GM10248 (cell line): ENCODE measurements around the gene LRGUK.

Experiments
- CTCF ChIA-PET: fragments of 300-600 bp; sonication (Branson Sonifier 250); formaldehyde crosslinking; extraction: SDS; loops from one replicate; lab custom pipeline; 2021; ENCODE audit warnings: antibody characterized with exemption; lab: Yijun Ruan, JAX
- POLR2A ChIA-PET: fragments of 350-650 bp; sonication (Branson Sonifier 250); formaldehyde crosslinking; extraction: SDS; loops from one replicate; lab custom pipeline; 2020; ENCODE audit warnings: antibody characterized with exemption; lab: Yijun Ruan, JAX
- DNase-seq: peaks from one replicate; pipeline ENCODE4 v3.0.0; 2012; ENCODE audit errors: extremely low spot score
- TF ChIP-seq, protein P1 (sequence below): IDR thresholded peaks from 2 replicates; pipeline ENCODE4 v1.5.1; 2012; ENCODE audit warnings: mild to moderate bottlenecking, low read depth; ENCODE audit errors: extremely low read depth, missing control alignments, control extremely low read depth

The LRGUK gene

DNA sequence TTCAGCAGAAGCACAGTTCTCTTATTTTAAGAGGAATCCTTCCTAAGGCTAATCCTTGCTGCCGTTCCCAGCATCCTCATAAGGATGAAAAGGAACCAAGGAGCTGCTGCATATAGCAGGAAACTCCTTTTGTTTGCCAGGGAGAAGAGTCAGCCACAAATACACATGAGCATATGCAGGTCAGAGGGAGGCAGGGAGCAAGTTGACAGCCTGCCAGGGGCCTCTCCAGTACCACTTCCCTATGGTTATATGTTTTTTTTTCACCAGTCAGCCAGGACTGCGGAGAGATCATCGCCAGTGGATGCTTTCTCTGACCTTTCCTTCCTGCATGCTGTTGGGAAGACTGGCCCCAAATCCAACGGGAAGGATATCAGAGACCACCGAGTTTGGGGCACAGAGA is 149.8 kb downstream of the LRGUK start:
- no peak for DNase-seq
- TF ChIP-seq, protein P1, sequence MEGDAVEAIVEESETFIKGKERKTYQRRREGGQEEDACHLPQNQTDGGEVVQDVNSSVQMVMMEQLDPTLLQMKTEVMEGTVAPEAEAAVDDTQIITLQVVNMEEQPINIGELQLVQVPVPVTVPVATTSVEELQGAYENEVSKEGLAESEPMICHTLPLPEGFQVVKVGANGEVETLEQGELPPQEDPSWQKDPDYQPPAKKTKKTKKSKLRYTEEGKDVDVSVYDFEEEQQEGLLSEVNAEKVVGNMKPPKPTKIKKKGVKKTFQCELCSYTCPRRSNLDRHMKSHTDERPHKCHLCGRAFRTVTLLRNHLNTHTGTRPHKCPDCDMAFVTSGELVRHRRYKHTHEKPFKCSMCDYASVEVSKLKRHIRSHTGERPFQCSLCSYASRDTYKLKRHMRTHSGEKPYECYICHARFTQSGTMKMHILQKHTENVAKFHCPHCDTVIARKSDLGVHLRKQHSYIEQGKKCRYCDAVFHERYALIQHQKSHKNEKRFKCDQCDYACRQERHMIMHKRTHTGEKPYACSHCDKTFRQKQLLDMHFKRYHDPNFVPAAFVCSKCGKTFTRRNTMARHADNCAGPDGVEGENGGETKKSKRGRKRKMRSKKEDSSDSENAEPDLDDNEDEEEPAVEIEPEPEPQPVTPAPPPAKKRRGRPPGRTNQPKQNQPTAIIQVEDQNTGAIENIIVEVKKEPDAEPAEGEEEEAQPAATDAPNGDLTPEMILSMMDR = no peak
- CTCF ChIA-PET = no interaction called here
- POLR2A ChIA-PET = no interaction called here

DNA sequence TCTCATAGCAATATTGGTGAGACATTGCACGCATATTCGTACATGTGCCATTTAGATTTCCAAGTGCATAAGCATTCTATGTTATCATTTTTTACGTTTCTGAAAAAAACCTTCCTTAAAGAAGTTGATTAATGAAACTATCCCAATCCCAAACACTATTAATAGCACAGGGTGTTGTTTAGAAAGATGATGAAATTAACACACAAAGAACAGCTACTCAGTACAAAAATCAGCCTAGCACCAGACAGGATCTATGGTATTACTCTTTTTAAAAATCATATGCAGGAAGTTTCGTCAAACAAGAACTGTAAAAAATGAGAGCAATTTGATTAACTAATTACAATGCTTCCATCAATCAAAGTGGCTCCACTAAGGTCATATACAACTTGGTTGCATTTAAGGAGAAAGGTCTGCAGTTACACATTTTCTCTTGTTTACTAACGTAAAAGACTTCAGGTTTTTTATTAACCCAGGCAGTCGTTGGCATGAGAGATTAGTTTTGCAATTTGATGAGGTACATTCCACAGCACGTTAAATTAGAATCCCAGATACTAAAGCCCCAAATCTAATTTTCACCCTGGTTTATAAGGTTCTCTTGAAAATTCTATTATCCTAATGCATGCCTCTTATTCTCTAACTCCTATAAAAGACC is 151.5 kb downstream of the LRGUK start:
- DNase-seq = no peak
- CTCF ChIA-PET = interaction anchor here (0.9 to 1.7 kb wide), 2 partner anchors 11 to 37 kb away, joined by 3 read pairs; no protein-coding TSS in a partner anchor
- TF ChIP-seq, protein P1 = no peak
- POLR2A ChIA-PET = no interaction called here

DNA sequence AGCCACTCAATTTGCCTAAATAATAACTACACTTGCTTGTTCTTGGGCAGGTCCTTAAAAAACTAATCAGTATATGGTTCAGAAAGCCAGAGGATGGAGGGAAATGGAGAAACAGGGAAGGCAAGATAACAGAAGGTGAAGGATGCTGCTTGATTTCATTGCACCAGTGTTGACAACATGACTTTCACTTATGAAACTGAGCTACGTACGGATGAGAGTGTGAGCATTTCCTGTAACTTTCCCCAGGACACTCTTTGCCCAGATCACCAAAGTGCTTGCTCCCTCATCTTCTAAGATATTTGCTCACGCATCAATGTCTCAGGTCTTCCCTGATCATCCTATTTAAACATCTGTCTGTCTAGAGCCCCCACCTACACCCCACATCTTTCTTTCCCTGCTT is 152.2 kb downstream of the LRGUK start:
- POLR2A ChIA-PET = no interaction called here
- no peak for DNase-seq
- TF ChIP-seq, protein P1 = no peak
- CTCF ChIA-PET = interaction anchor here (0.9 to 1.7 kb wide), 2 partner anchors 10 to 36 kb away, joined by 3 read pairs; no protein-coding TSS in a partner anchor

DNA sequence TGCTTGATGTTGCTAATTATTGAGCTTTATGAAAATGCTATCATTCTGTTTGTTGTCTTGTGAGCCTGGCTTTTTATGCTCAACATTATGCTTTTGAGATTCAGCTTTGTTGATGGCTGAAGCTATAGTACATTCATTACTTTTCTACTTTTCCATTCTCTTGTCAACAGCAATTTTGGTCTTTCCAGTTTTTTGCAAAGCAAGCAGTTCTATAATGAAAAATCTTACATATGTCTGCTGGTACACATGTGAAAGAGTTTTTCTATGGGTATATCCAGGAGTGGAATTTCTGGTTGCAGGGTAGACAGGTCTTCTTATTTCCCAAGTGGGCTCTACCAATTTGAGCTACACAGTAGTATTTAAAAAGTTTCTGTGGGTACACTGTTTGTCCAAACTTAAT is 152.8 kb downstream of the LRGUK start:
- TF ChIP-seq, protein P1 = no peak
- no peak for DNase-seq
- POLR2A ChIA-PET = no interaction called here
- CTCF ChIA-PET = no interaction called here

DNA sequence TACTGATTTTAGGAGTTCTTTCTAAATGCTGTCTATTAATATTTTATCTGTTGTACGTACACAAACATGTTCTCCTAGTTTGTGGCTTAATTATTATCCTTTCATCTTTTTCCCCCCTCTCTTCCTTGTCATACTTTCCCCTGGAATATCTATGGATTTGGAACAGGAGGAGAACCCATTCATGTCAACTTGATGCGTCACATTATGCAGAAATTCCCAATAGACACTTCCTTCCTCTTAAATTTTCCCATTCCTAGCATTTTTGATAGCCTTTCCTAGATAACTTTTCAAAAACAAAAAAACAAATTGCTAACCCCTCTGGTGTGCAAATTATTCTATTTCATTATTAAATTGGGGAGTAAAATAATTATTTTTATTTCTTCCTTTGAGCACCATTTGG is 153.4 kb downstream of the LRGUK start:
- CTCF ChIA-PET = no interaction called here
- POLR2A ChIA-PET = no interaction called here

DNA sequence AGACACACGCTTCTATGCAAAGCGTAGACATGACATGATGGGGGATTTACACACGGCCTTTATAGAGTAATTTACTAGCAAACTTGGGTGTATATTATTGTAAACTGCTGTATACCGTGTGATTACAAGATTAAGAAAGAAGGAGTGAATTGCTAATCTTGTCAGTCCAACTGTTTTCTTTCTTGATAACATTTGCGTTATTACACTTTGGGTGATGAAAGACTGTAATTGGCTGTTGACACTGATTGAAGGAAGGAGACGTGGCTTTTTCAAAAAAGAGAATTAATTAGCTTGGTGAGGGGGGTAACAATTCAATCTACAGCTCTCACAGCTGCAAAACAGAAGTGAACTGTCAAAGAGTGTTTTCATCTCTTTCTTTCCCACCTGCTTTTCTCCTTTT is 156.9 kb downstream of the LRGUK start:
- ChIA-PET CTCF (interaction anchor here (1.0 kb wide), 2 partner anchors 9 to 33 kb away, joined by 3 read pairs; no protein-coding TSS in a partner anchor), POLR2A (no interaction called here)
- TF ChIP-seq, protein P1 = no peak
- no peak for DNase-seq

More for the DNA sequence above, 153.4 kb downstream of the LRGUK start:
- no peak for DNase-seq
- TF ChIP-seq, protein P1 = no peak
